Type B pancreatic cell (in vitro differentiated cells): Measurements from ENCODE around the gene S100A12. TPM values are rescaled to one million over a fixed set of nuclear protein-coding genes. Genes with fewer than 3 reads are reported as not detected.

Experiments
- DNase-seq: peaks from one replicate; pipeline ENCODE4 v3.0.0; 2021; ENCODE audit warnings: mixed read lengths; ENCODE audit not compliant: unreplicated experiment; ENCODE audit errors: extremely low spot score
- H3K27ac Mint-ChIP-seq: 2 replicates; pipeline ENCODE4 v1.8.0; 2021; ENCODE audit warnings: mild to moderate bottlenecking, mixed read lengths
- H3K27me3 Mint-ChIP-seq: 2 replicates; pipeline ENCODE4 v1.8.0; 2021; ENCODE audit warnings: mixed read lengths
- H3K36me3 Mint-ChIP-seq: 2 replicates; pipeline ENCODE4 v1.8.0; 2021; ENCODE audit warnings: mixed read lengths
- H3K4me1 Mint-ChIP-seq: one replicate; pipeline ENCODE4 v1.8.0; 2021; ENCODE audit warnings: mixed read lengths; ENCODE audit not compliant: unreplicated experiment
- H3K4me3 Mint-ChIP-seq: 2 replicates; pipeline ENCODE4 v1.8.0; 2021; ENCODE audit warnings: mild to moderate bottlenecking, mixed read lengths
- H3K9me3 Mint-ChIP-seq: 2 replicates; pipeline ENCODE4 v1.8.0; 2021; ENCODE audit warnings: mixed read lengths
- total RNA-seq: library from RNA; stranded (reverse); gene quantifications from 2 replicates; pipeline ENCODE4 v1.2.1, GENCODE V29; 2021; ENCODE audit warnings: low replicate concordance
- TF ChIP-seq, protein P1 (sequence below): fragments of 200-600 bp; sonication (generic); conservative IDR thresholded peaks from 2 replicates; pipeline ENCODE4 v1.5.0; 2021; ENCODE audit warnings: antibody characterized with exemption, mild to moderate bottlenecking

The S100A12 gene
- total RNA-seq, 1 donor from 2014 or later = not detected

DNA sequence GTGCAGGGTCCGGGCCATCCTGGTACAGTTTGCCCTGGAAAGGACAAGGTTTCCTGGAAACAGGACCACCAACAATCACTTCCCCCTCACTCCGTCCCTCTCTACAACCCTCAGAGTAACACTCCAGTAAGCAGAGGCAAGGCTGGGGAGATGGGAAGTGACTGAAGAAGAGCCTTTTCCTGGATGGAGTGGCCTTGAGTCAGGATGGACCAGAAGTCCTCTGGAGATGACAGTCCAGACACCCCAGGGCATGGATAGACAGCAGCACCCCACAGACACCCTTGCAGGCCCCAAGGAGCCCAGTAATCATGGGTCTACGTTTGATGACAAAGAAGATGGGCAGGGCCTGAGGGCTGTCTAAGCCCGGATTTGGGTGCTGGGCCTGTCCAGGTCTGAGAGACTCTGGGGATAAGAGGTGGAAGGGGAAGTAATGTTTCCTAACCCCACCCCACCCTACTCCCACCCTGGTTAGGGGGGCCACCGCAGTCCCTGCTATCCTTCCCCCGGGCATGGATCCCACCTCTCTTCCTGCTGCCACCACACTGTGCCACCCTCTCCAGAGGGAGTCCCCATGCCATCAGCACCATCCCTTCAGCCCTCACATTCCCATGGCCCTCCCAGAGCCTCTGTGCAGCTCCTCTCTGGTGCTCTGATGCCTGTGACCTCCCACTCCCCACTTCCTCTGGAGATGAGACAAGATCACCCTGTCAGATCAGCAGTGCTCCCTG, 22.7 kb upstream of the S100A12 start:
- Mint-ChIP-seq H3K27ac (no peak overlapping the region), H3K9me3 (no peaks in the 10 kb centered on the region), H3K4me1 (no peaks in the 10 kb centered on the region), H3K36me3 (no peaks in the 10 kb centered on the region), H3K27me3 (peaks cover 10% of the 10 kb centered on the region), H3K4me3 (no peak overlapping the region)
- DNase-seq = peak; percentile 45
- TF ChIP-seq, protein P1, sequence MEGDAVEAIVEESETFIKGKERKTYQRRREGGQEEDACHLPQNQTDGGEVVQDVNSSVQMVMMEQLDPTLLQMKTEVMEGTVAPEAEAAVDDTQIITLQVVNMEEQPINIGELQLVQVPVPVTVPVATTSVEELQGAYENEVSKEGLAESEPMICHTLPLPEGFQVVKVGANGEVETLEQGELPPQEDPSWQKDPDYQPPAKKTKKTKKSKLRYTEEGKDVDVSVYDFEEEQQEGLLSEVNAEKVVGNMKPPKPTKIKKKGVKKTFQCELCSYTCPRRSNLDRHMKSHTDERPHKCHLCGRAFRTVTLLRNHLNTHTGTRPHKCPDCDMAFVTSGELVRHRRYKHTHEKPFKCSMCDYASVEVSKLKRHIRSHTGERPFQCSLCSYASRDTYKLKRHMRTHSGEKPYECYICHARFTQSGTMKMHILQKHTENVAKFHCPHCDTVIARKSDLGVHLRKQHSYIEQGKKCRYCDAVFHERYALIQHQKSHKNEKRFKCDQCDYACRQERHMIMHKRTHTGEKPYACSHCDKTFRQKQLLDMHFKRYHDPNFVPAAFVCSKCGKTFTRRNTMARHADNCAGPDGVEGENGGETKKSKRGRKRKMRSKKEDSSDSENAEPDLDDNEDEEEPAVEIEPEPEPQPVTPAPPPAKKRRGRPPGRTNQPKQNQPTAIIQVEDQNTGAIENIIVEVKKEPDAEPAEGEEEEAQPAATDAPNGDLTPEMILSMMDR = no peak

DNA sequence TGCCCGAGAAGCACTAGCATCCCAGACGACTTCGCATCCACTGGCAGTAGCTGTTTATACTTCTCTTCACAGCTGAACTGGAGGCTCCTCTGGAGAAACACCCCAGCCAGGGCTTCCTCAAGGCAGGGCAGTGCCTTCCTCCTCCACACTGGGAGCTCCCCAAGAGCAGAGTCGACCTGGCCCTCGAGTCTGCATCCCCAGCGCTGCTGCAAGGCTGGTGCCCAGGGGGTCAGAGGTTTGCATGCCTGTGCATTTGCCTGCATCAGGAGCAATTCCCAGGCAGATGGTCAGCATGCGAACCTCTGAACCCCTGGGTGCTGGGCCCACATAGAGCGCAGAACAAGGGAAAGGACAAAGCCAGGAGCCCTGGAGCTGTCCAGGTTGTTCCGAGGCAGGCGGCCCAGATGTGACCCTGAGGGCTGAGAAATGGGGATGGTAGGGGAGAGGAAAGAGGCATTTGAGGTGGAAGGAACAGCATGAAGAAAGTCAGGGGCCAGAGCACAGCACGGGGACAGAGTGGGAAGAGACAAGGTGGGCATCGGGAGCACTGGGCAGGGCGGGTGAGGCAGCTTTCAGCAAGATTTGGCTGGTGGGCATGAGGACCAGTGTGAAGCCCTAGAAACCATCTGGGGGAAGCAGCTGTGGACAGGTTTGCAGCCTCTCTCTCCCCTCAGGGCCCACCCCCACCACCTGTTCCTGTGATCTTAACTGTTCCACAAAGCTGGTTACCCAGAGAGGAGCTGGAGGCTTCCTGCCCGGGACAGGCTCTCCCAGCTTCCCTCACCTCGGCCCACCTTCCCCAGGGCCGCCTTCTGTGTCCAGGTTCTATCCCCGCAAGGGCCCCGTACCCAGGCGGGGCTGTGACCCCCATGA, 21.9 kb upstream of the S100A12 start:
- no peak overlapping the region for H3K27ac Mint-ChIP-seq
- peak; percentile 64 for DNase-seq
- peaks cover 13% of the 10 kb centered on the region for H3K27me3 Mint-ChIP-seq
- no peaks in the 10 kb centered on the region for H3K9me3 Mint-ChIP-seq
- no peak overlapping the region for H3K4me3 Mint-ChIP-seq
- no peaks in the 10 kb centered on the region for H3K4me1 Mint-ChIP-seq
- TF ChIP-seq, protein P1 = no peak
- no peaks in the 10 kb centered on the region for H3K36me3 Mint-ChIP-seq

DNA sequence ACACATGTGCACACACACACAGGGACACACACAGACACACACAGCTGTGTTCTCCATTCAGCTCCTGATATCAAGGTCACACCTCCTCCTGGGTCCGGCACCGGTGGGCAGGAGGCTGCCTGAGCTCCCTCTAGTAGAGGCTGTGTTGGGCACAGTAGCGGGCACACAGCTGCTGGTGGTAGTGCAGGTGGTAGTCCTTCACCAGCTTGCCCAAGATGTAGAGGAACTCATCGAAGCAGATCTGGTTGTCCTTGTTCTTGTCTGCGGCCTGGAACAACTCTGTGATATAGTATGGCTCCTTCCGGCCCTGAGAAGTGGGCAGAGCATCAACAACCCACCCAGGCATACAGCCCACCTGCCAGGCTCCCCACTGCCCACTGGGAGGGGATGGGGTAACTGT, 21.0 kb upstream of the S100A12 start:
- TF ChIP-seq, protein P1 = no peak
- Mint-ChIP-seq H3K4me1 (no peaks in the 10 kb centered on the region), H3K4me3 (no peak overlapping the region), H3K27ac (no peak overlapping the region), H3K27me3 (peaks cover 15% of the 10 kb centered on the region), H3K9me3 (no peaks in the 10 kb centered on the region), H3K36me3 (no peaks in the 10 kb centered on the region)
- peak; percentile 53 for DNase-seq

DNA sequence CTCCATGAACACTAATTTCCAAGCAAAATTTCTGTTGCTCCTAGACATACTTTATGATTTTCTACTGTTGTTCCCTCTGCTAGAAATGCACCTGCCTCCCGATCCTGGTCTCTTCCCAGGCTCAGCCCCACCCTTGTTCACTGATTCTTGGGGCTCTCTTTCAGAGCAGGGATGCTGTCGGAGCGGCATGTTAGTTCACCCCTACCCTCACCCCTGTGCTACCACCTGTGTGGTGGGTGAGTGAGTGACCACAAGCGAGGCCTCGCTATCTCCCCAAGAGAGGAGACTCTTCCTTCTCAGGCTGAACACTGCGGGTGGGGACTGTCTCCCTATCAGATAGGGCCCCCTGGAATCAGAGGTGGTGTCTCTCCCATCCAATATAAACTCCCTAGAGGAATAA, 20.4 kb upstream of the S100A12 start:
- H3K9me3 Mint-ChIP-seq = no peaks in the 10 kb centered on the region
- peak; percentile 60 for DNase-seq

DNA sequence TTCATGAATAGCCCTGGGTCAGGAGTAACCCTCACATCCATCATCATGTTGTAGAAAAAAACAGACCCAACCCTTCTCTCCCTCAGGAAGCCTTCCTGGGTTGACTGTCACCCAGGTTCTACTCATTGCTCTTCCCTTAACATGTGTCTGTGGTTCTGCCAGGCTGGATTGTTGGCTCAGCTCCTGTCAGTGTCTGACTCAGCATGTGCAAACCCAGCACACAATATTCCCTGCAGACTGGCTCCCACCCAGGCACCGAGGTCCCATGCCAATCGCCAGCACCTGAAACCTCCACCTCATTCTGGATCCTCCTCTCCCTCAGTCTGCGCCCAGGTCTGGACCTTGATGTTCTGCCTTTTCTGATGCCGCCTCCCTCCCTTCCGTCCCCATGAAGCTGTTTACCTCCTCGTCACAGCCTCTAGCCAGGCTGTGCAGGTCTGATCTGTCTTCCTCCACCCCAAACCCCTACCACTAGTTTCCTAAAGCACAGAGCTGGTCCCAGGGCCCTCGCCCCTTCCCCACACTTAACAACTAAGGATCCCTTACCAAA, 19.8 kb upstream of the S100A12 start:
- Mint-ChIP-seq H3K27ac (no peak overlapping the region), H3K36me3 (no peaks in the 10 kb centered on the region), H3K9me3 (no peaks in the 10 kb centered on the region), H3K4me1 (no peaks in the 10 kb centered on the region), H3K4me3 (no peak overlapping the region), H3K27me3 (peaks cover 16% of the 10 kb centered on the region)
- TF ChIP-seq, protein P1 = no peak
- peak; percentile 55 for DNase-seq

More for the DNA sequence above, 20.4 kb upstream of the S100A12 start:
- Mint-ChIP-seq H3K27ac (peak overlapping the region; percentile 48), H3K4me1 (no peaks in the 10 kb centered on the region), H3K4me3 (no peak overlapping the region), H3K36me3 (no peaks in the 10 kb centered on the region), H3K27me3 (peaks cover 16% of the 10 kb centered on the region)
- TF ChIP-seq, protein P1 = no peak
